ENCODE data around the gene CTNNBL1. TPM values are rescaled to one million over a fixed set of nuclear protein-coding genes. Genes with fewer than 3 reads are reported as not detected.

CTNNBL1 gene
- total and polyA plus RNA-seq, 8 donors: 14.8 to 34.9 (median 21.3) TPM

- H3K27me3 ChIP-seq: no peaks in the 10 kb centered on the region
- WGBS, 2 donors: 83 to 94% methylated on average over 8 of the region's 8 CpGs
- no peaks in the 10 kb centered on the region for H3K4me1 ChIP-seq
- intact Hi-C loops (cut with DNase I): no loop called here
- H3K27ac ChIP-seq: no peak overlapping the region
- no peak for TF ChIP-seq CTCF (IDR thresholded peaks at IDR 0.05)
- FAIRE-seq: no peak
- H3K4me3 ChIP-seq: no peak overlapping the region
- H3K36me3 ChIP-seq: peaks cover 0 to 3% (median 0%) of the 10 kb centered on the region in 3 donors
- no peak for DNase-seq
- ATAC-seq: no peak
- H3K9me3 ChIP-seq: no peaks in the 10 kb centered on the region
These were observed 109.8 kb downstream of the CTNNBL1 start for GRCh38 chr20:37803438-37804307.

GRCh38 chr20:37804584-37805566 lies 111.0 kb downstream of the CTNNBL1 start:
- intact Hi-C loops (cut with DNase I): no loop called here
- H3K27ac ChIP-seq: no peak overlapping the region
- TF ChIP-seq CTCF (IDR thresholded peaks at IDR 0.05): no peak
- peak in 1 of 4 donors; percentile 31 for ATAC-seq
- DNase-seq: peak in 1 of 6 donors; percentile 17
- peaks cover 0 to 3% (median 0%) of the 10 kb centered on the region in 3 donors for H3K36me3 ChIP-seq
- H3K4me3 ChIP-seq: no peak overlapping the region
- H3K9me3 ChIP-seq: no peaks in the 10 kb centered on the region
- no peaks in the 10 kb centered on the region for H3K27me3 ChIP-seq
- WGBS, 2 donors: 91% methylated on average over 16 of the region's 16 CpGs
- no peak for FAIRE-seq
- H3K4me1 ChIP-seq: no peaks in the 10 kb centered on the region

GRCh38 chr20:37807471-37808232 lies 113.8 kb downstream of the CTNNBL1 start:
- FAIRE-seq (no peak), DNase-seq (no peak), ATAC-seq (no peak)
- intact Hi-C loops (cut with DNase I): no loop called here
- TF ChIP-seq CTCF (IDR thresholded peaks at IDR 0.05): no peak
- Histone ChIP-seq H3K27ac (no peak overlapping the region), H3K9me3 (no peaks in the 10 kb centered on the region), H3K36me3 (peaks cover 0 to 3% (median 0%) of the 10 kb centered on the region in 3 donors), H3K4me3 (no peak overlapping the region), H3K4me1 (no peaks in the 10 kb centered on the region), H3K27me3 (no peaks in the 10 kb centered on the region)
- WGBS, 2 donors: 90 to 95% methylated on average over 5 of the region's 5 CpGs

GRCh38 chr20:37808233-37809070 lies 114.6 kb downstream of the CTNNBL1 start:
- WGBS, 2 donors: 87 to 91% methylated on average over 7 of the region's 7 CpGs
- H3K27me3 ChIP-seq: no peaks in the 10 kb centered on the region
- H3K4me3 ChIP-seq: no peak overlapping the region
- DNase-seq (no peak), FAIRE-seq (no peak), ATAC-seq (no peak)
- no peak for TF ChIP-seq CTCF (IDR thresholded peaks at IDR 0.05)
- no peaks in the 10 kb centered on the region for H3K4me1 ChIP-seq
- H3K27ac ChIP-seq: no peak overlapping the region
- H3K9me3 ChIP-seq: no peaks in the 10 kb centered on the region
- intact Hi-C loops (cut with DNase I): no loop called here
- H3K36me3 ChIP-seq: peaks cover 0 to 3% (median 0%) of the 10 kb centered on the region in 3 donors
